Brain microvascular endothelial cell (primary cell): ENCODE results near the gene ZPR1.
"Not testable (repeated sequence)": the region's sequence is repeated elsewhere in the genome, so short reads cannot be mapped to it uniquely, and the experiment has no call there.

Source experiments
- DNase-seq: peaks from one replicate; pipeline ENCODE4 v3.0.0-alpha.2; 2020
- H3K27ac ChIP-seq: fragments of 250-450 bp; sonication (Bioruptor Pico); 2 replicates; pipeline ENCODE4 v1.5.1; 2020; ENCODE audit warnings: mild to moderate bottlenecking, moderate library complexity
- H3K27me3 ChIP-seq: fragments of 250-450 bp; sonication (Bioruptor Pico); replicated peaks from 2 replicates; pipeline ENCODE4 v1.5.1; 2020; ENCODE audit warnings: mild to moderate bottlenecking
- H3K36me3 ChIP-seq: fragments of 250-450 bp; sonication (Bioruptor Pico); replicated peaks from 2 replicates; pipeline ENCODE4 v1.5.1; 2020; ENCODE audit warnings: mild to moderate bottlenecking
- H3K4me3 ChIP-seq: 2 replicates; pipeline ENCODE4 v1.5.1; 2011; ENCODE audit warnings: low read depth, mild to moderate bottlenecking, control low read depth, low read length, moderate library complexity
- in situ Hi-C: cut with HindIII; loops from 2 replicates; pipeline ENCODE4 v1.10.0; 2017; ENCODE audit warnings: low sequenced_read_pairs, low pct_ligation_motif_present
- TF ChIP-seq, protein P1 (sequence below): IDR thresholded peaks from 2 replicates; pipeline ENCODE4 v1.5.1; 2011; ENCODE audit warnings: low read depth, mild to moderate bottlenecking, moderate library complexity, low read length, control low read depth, inconsistent platforms; ENCODE audit errors: missing control alignments

Gene ZPR1

GRCh38 chr11:116772443-116773202 lies 15.2 kb downstream of the ZPR1 start, which contains the start of gene BUD13:
TSS of gene BUD13 (minus strand) at chr11:116772987. CDS start at chr11:116772964, 23 bp downstream.
- Histone ChIP-seq H3K36me3 (peaks cover 8% of the 10 kb centered on the region), H3K27me3 (no peaks in the 10 kb centered on the region), H3K27ac (peak within 1 kb of the TSS; percentile 88), H3K4me3 (peak within 1 kb of the TSS; percentile 87)
- TF ChIP-seq, protein P1, sequence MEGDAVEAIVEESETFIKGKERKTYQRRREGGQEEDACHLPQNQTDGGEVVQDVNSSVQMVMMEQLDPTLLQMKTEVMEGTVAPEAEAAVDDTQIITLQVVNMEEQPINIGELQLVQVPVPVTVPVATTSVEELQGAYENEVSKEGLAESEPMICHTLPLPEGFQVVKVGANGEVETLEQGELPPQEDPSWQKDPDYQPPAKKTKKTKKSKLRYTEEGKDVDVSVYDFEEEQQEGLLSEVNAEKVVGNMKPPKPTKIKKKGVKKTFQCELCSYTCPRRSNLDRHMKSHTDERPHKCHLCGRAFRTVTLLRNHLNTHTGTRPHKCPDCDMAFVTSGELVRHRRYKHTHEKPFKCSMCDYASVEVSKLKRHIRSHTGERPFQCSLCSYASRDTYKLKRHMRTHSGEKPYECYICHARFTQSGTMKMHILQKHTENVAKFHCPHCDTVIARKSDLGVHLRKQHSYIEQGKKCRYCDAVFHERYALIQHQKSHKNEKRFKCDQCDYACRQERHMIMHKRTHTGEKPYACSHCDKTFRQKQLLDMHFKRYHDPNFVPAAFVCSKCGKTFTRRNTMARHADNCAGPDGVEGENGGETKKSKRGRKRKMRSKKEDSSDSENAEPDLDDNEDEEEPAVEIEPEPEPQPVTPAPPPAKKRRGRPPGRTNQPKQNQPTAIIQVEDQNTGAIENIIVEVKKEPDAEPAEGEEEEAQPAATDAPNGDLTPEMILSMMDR: no peak
- in situ Hi-C loops: no loop called here
- peak; percentile 76 for DNase-seq

- TF ChIP-seq, protein P1: no peak
- no peak overlapping the region for H3K27ac ChIP-seq
- DNase-seq: no peak
- peak overlapping the region; percentile 87 for H3K4me3 ChIP-seq
- no peaks in the 10 kb centered on the region for H3K27me3 ChIP-seq
- peaks cover 8% of the 10 kb centered on the region for H3K36me3 ChIP-seq
- in situ Hi-C loops: no loop called here
Measured at GRCh38 chr11:116771935-116772334, 15.9 kb downstream of the ZPR1 start.

DNA sequence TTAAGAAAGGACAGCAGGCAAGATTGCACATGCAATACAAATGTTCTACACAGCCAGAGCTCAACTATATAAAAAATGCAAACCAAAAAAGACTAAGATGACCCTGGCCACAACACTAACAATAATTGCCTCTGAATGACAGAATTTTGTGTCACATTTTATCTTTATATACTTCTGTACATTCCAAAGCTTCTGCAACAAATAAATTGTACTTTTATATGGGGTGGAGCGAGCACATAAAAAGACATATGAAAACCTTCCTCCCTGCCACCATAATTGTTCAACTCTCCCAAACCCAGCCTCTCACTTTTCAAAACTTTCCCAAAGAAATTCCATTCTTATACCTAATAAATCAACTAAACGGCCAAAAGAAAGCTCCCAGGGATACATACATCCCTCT lies 25.7 kb downstream of the ZPR1 start:
- Histone ChIP-seq H3K27me3 (no peaks in the 10 kb centered on the region), H3K36me3 (peaks cover 45% of the 10 kb centered on the region), H3K4me3 (no peak overlapping the region), H3K27ac (no peak overlapping the region)
- TF ChIP-seq, protein P1: no peak
- in situ Hi-C loops: no loop called here
- no peak for DNase-seq

DNA sequence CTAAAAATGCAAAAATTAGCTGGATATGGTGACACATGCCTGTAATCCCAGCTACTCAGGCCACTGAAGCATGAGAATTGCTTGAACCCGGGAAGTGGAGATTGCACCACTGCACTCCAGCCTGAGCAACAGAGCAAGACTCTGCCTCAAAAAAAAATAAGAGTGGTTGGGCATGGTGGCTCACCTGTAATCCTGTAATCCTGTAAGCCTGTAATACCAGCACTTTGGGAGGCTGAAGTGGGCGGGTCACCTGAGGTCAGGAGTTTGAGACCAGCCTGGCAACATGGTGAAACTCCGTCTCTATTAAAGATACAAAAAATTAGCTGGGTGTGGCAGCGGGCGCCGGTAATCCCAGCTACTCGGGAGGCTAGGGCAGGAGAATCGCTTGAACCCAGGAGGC lies 31.8 kb downstream of the ZPR1 start:
- peaks cover 50% of the 10 kb centered on the region for H3K36me3 ChIP-seq
- in situ Hi-C loops: not testable (repeated sequence)

DNA sequence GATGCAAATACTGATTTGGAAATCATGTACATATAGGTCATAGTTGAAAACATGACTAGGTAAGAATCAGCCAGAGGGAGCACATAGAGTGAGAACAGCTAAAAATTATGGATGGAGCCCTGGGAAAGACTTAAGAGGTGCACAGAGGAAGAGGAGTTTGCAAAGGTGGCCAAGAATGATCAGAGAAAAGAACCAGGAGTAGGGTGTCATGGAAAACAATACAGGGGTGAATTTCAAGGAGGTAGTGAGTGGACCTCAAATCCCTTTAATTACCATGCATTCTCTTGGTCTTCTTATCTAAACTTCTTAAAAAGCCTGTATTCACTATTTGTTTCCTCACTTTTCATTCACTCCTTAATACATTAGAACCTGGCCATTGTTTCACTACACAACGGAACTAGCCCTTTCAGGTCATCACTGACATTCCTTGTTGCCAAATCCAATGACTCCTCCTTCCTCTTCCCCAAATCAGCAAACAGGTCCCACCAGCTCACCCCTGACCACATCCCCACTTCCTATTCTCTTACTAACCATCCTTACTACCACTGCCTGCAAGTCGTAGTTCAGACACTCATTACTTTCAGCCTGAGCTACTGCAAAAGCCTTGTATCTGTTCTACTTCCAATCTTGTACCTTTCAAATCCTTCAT lies 37.6 kb downstream of the ZPR1 start:
- Histone ChIP-seq H3K27ac (no peak overlapping the region), H3K27me3 (no peaks in the 10 kb centered on the region), H3K4me3 (no peak overlapping the region), H3K36me3 (peaks cover 25% of the 10 kb centered on the region)
- in situ Hi-C loops: no loop called here
- TF ChIP-seq, protein P1: no peak
- no peak for DNase-seq

More for the DNA sequence above, 31.8 kb downstream of the ZPR1 start:
- not testable (repeated sequence) for H3K27ac ChIP-seq, DNase-seq, H3K4me3 ChIP-seq, H3K27me3 ChIP-seq

DNA sequence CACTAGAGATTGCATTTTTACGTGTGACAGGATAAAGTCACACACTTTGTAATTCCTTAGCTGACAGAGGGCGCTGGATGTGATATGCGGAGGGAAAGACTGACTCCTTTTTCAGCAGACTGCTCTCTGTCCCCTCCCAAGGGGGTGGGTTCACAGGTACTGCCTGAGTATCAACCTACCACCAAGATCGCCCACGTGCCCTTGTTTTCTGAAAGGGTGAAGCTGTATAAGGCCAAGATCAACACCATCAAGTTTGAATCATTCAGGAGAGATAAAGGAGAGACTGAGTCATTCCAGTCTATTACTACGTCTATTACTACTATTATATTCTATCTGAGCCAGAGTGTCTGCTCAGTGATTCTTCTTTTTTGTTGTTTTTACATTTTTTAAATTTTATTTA lies 45.7 kb downstream of the ZPR1 start:
- TF ChIP-seq, protein P1: no peak
- in situ Hi-C loops: no loop called here
- Histone ChIP-seq H3K27me3 (no peaks in the 10 kb centered on the region), H3K36me3 (no peaks in the 10 kb centered on the region), H3K4me3 (no peak overlapping the region), H3K27ac (peak overlapping the region; percentile 17)
- peak; percentile 58 for DNase-seq
